ENCODE results near the gene GPC1.

GPC1 gene

GRCh38 chr2:240502430-240503121, 67.1 kb downstream of the GPC1 start:
- Histone ChIP-seq H3K27me3 (no peaks in the 10 kb centered on the region), H3K4me3 (ENCODE audit: low read depth in 1 of 2, low read length in 1 of 2) (no peak overlapping the region), H3K27ac (no peak overlapping the region), H3K36me3 (peaks cover 32% of the 10 kb centered on the region), H3K9me3 (no peaks in the 10 kb centered on the region), H3K4me1 (ENCODE audit: control insufficient read depth in 1 of 2, insufficient read depth in 1 of 2, low read depth in 1 of 2, low read length in 1 of 2) (no peaks in the 10 kb centered on the region)
- TF ChIP-seq CTCF (IDR thresholded peaks at IDR 0.05): no peak

- no peaks in the 10 kb centered on the region for H3K9me3 ChIP-seq
- no peak for TF ChIP-seq CTCF (IDR thresholded peaks at IDR 0.05)
- no peak overlapping the region for H3K4me3 ChIP-seq (ENCODE audit: low read depth in 1 of 2, low read length in 1 of 2)
- H3K27ac ChIP-seq: no peak overlapping the region
- no peaks in the 10 kb centered on the region for H3K4me1 ChIP-seq (ENCODE audit: control insufficient read depth in 1 of 2, insufficient read depth in 1 of 2, low read depth in 1 of 2, low read length in 1 of 2)
- H3K27me3 ChIP-seq: no peaks in the 10 kb centered on the region
- peaks cover 24% of the 10 kb centered on the region for H3K36me3 ChIP-seq
These were observed 67.9 kb downstream of the GPC1 start for GRCh38 chr2:240503375-240503774.

GRCh38 chr2:240503848-240504247, 68.4 kb downstream of the GPC1 start:
- Histone ChIP-seq H3K36me3 (peaks cover 23% of the 10 kb centered on the region), H3K4me1 (ENCODE audit: control insufficient read depth in 1 of 2, insufficient read depth in 1 of 2, low read depth in 1 of 2, low read length in 1 of 2) (no peaks in the 10 kb centered on the region), H3K4me3 (ENCODE audit: low read depth in 1 of 2, low read length in 1 of 2) (no peak overlapping the region), H3K27ac (no peak overlapping the region), H3K27me3 (no peaks in the 10 kb centered on the region), H3K9me3 (no peaks in the 10 kb centered on the region)
- TF ChIP-seq CTCF (IDR thresholded peaks at IDR 0.05): no peak

GRCh38 chr2:240505910-240506309, 70.4 kb downstream of the GPC1 start:
- Histone ChIP-seq H3K27me3 (no peaks in the 10 kb centered on the region), H3K4me3 (ENCODE audit: low read depth in 1 of 2, low read length in 1 of 2) (no peak overlapping the region), H3K9me3 (no peaks in the 10 kb centered on the region), H3K36me3 (peaks cover 12% of the 10 kb centered on the region), H3K4me1 (ENCODE audit: control insufficient read depth in 1 of 2, insufficient read depth in 1 of 2, low read depth in 1 of 2, low read length in 1 of 2) (no peaks in the 10 kb centered on the region), H3K27ac (no peak overlapping the region)
- TF ChIP-seq CTCF (IDR thresholded peaks at IDR 0.05): no peak

GRCh38 chr2:240506406-240507059, 71.1 kb downstream of the GPC1 start:
- H3K4me3 ChIP-seq (ENCODE audit: low read depth in 1 of 2, low read length in 1 of 2): no peak overlapping the region
- no peaks in the 10 kb centered on the region for H3K27me3 ChIP-seq
- no peak for TF ChIP-seq CTCF (IDR thresholded peaks at IDR 0.05)
- no peak overlapping the region for H3K27ac ChIP-seq
- peaks cover 16% of the 10 kb centered on the region for H3K36me3 ChIP-seq
- no peaks in the 10 kb centered on the region for H3K4me1 ChIP-seq (ENCODE audit: control insufficient read depth in 1 of 2, insufficient read depth in 1 of 2, low read depth in 1 of 2, low read length in 1 of 2)
- H3K9me3 ChIP-seq: no peaks in the 10 kb centered on the region
